GM19463 (cell line): ENCODE data around the gene SCUBE1.

ENCODE experiments used
- ATAC-seq: cut with Tn5 transposase; IDR thresholded peaks from one replicate; pipeline ENCODE4 v1.9.1; 2021; ENCODE audit warnings: mild to moderate bottlenecking, moderate library complexity; ENCODE audit not compliant: unreplicated experiment

Gene SCUBE1

GRCh38 chr22:43166132-43166930, 176.8 kb downstream of the SCUBE1 start:
- ATAC-seq, result no peak

DNA sequence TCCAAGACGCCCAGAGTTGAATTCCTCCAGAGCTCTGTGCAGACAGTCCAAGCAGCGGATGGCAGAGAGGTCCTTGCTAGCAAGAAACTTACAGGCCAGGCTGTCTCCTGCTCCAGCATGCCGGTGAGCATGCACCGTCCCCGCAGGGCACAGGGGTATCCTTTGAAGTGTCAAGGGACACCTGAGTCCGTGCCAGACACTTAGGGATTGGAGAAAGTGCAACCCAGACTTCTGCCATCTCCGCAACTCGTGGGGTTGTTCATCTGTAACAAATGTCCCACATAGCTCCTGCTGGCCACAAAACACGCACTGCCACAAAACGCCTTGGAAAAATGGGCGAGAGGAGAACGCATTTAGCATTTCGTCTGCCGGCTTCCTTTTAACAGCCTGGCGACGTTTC, 178.5 kb downstream of the SCUBE1 start:
- ATAC-seq, result no peak

GRCh38 chr22:43163241-43163795, 179.9 kb downstream of the SCUBE1 start:
- ATAC-seq, result no peak

DNA sequence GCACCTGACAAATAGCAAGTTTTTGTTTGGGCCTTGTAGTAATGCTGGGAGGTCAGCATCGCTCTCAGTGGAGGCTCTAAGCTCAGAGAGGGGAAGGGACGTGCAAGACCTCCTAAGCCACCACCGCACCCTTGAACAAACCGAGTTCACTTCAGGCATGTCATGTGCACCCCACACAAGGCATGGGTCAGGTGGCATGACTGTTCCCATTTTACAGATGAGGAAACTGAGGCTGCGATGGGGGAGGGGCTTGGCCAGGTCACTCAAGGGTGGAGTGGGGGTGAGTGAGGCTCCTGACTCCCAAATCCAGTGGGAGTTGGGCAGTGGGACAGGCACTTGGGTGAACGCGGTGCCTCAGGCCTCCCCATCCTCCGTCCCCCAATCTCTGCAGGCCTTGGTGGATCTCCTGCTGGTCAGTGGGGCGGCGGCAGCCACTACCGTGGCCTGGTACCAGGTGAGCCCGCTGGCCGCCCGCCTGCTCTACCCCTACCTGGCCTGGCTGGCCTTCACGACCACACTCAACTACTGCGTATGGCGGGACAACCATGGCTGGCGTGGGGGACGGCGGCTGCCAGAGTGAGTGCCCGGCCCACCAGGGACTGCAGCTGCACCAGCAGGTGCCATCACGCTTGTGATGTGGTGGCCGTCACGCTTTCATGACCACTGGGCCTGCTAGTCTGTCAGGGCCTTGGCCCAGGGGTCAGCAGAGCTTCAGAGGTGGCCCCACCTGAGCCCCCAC, 180.6 kb downstream of the SCUBE1 start:
- ATAC-seq, result no peak

DNA sequence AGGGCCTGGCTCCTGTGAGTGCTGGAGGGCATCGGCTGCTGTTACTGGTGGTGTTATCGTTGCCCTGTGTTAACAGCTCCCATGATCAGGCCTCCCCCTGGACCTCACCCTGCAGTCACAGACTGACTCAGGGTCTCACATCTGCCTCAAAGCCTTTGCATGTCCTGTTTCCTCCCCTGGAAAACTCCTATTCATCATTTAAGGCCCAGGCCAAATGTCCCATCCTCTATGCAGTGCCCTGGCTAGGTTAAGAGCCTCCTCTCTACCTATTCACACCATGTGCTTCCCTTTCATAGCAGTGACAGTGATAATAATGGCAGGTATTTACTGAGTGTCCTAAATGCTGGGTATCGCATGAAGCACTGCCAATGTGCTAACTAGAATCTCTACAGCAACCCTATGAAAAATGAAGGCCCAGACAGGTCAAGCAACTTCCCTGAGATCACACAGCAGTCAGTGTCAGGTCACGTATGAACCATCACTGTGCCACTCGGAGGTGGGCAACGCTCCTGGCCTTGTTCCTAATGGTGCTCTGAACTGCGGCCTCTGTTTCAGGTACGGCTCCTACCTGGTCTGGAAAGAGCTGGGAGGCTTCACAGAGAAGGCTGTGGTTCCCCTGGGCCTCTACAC, 182.6 kb downstream of the SCUBE1 start:
- no peak for ATAC-seq

DNA sequence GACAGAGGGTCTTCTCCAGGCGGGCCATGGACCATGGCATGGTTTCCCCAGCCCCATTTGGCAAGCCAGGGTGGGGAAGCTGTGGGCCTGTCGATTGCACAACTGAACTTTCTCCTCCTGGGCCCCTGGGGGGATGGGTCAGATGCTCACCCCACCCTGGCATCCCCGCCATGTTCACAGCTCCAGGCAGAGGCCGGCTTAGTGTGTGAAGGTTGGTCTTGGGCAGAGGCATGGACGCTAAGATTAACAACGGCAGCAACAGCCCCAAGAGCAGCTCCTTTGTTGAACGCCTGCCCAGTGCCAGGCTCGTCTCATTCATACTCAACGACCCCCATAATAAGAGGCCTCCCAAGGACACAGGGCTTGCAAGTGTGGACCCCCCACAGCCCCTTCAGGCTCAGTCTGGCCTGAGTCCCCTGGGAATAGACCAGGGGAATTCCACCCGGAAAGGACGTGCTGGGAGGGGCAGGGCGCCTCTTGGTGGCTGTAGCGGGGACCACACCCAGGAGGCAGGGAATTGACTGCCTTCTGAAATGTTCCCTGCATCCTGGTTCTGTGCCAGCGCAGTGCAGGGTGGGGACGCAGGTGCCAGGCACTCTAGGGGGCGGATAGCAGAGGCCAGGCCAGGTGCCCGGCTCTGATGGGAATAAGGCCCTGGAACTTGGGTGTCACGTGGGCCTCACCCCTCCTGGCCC, 183.5 kb downstream of the SCUBE1 start:
- no peak for ATAC-seq

DNA sequence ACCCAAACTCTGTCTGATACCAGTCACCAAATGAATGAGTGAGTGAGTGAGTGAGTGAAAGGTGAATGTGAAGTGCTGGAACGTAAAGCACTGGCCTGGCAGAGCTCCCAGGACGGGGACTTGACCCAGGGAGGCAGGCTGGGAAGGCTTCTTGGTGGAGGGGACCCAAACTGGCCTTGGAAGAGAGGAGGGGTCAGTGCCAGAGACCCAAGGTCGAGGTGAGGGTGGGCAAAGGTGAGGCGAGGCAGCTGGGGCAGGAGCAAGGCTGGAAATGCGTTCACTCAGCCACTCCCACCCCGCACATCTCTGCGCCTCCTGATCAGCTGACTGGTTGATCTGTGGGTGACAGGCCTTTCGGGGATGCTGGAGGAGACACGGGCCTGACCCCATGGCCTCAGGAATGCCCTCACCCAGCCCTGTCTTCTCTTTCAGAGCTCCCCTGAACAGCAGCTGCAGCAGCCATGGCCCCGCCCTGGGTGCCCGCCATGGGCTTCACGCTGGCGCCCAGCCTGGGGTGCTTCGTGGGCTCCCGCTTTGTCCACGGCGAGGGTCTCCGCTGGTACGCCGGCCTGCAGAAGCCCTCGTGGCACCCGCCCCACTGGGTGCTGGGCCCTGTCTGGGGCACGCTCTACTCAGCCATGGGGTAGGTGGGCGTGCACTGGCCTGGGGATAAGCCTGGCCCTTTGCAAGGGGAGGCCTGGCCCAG, 184.2 kb downstream of the SCUBE1 start:
- no peak for ATAC-seq

GRCh38 chr22:43157874-43158546, 185.2 kb downstream of the SCUBE1 start:
- ATAC-seq, result no peak

- ATAC-seq, result no peak
Observed at GRCh38 chr22:43156413-43156812, 186.8 kb downstream of the SCUBE1 start.

- ATAC-seq, result no peak
Observed at GRCh38 chr22:43155789-43156188, 187.4 kb downstream of the SCUBE1 start.

DNA sequence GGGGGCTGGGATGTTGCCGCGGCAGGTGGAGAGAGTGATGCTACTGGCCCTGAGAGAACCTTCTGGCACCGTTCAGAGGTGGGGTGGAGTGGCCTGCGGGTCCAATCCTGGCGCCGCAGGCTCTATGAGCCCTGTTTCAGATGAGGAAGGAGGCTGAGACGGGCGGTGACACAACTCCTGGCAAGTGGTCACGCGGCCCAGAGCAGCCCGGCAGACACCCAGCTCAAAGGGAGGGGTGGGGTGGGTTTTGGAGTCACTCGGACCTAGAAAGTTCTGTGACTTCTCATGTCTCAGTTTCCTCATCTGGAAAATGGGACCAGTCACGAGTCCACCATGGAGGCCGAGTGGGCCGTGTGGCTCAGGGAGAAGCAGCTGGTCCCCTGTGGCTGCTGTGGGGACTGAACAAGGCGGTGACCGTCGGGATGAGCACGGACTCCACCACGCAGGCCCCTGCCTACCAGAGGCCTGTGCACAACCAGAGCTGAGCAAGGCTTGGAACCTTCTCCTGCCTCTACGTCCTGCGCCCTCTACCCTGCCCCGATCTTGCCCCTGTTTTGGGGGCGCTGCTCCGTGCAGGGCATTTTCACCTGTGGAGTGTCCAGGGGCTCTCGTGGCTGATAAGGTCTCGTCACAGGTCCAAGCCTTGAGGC, 188.2 kb downstream of the SCUBE1 start:
- no peak for ATAC-seq

- ATAC-seq, result no peak
Observed at GRCh38 chr22:43153899-43154298, 189.3 kb downstream of the SCUBE1 start.

DNA sequence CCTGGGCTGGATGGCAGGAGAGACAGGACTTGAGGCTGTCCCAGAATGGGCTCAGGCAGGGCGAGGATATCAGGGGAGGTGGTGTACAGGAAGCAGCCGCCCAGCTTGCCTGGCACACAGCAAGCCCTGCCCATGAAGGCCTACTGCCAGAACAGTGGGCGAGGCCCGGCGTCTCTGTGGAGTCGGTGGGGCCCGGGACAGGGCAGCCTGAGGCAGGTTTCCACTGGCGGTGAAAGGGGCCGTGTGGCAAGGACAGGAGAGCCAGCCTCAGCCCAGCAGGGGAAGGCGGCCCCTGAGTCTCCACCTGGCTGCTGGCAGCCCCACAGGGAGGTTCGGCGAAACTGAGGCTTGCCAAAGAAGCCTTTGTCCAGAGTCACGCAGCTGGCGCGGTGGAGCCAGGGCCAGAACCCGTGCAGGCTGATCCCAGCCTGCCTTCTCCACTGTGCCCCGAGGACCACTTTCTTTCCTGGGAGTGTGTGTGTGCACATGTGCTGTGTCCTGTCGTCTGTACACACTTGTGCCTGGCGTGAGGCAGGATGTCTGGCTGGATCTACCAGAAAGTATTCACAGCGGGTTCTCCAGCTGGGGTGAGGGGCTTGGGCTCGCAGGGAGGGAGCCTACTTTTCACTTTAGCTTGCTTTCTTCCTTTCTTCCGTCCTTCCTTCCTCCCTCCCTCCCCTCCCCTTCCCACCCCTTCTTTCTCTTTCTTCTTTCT, 190.7 kb downstream of the SCUBE1 start:
- ATAC-seq, result peak; percentile 45

GRCh38 chr22:43152003-43152356, 191.2 kb downstream of the SCUBE1 start:
- no peak for ATAC-seq

- peak; percentile 36 for ATAC-seq
Observed at GRCh38 chr22:43151251-43152002, 191.7 kb downstream of the SCUBE1 start, which contains the start of gene TSPO. TSPO (plus strand) TSS chr22:43151559; CDS start chr22:43159239, 7,680 bp downstream.

GRCh38 chr22:43150731-43151206, 192.4 kb downstream of the SCUBE1 start:
- no peak for ATAC-seq

DNA sequence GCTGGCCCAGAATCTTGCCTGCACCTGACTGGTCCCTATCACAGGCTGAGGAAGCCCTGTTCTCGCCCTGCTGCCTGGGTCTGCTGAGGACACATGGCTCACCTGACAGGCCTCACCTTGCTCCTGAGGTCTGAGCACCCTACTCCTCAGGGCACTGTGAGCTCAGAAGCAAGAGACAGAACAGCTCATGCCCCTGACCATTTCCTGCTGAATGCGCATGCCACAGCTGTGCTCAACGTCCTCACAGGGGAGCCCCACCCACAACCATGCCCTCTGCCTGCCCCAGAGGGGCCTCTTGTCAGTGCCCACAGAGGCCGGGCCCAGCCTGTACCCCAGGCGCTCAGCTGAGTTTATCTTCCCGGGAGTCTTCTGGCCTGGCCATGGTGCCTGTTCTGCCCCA, 194.6 kb downstream of the SCUBE1 start:
- no peak for ATAC-seq

- no peak for ATAC-seq
Observed at GRCh38 chr22:43147821-43148220, 195.4 kb downstream of the SCUBE1 start.
